HL-60/S4 treated with retinoic acid at 250 ng/mL for 4 days and 3 days (cell line): ENCODE results near the gene GLOD4.
"Not testable (repeated sequence)": the region's sequence is repeated elsewhere in the genome, so short reads cannot be mapped to it uniquely, and the experiment has no call there.

ENCODE experiments used
- in situ Hi-C: fragments of 300-500 bp; cut with MboI; formaldehyde crosslinking; loops from 2 replicates; pipeline ENCODE4 v1.7.0; 2022; ENCODE audit warnings: low sequenced_read_pairs

The GLOD4 gene, protein sequence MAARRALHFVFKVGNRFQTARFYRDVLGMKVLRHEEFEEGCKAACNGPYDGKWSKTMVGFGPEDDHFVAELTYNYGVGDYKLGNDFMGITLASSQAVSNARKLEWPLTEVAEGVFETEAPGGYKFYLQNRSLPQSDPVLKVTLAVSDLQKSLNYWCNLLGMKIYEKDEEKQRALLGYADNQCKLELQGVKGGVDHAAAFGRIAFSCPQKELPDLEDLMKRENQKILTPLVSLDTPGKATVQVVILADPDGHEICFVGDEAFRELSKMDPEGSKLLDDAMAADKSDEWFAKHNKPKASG

DNA sequence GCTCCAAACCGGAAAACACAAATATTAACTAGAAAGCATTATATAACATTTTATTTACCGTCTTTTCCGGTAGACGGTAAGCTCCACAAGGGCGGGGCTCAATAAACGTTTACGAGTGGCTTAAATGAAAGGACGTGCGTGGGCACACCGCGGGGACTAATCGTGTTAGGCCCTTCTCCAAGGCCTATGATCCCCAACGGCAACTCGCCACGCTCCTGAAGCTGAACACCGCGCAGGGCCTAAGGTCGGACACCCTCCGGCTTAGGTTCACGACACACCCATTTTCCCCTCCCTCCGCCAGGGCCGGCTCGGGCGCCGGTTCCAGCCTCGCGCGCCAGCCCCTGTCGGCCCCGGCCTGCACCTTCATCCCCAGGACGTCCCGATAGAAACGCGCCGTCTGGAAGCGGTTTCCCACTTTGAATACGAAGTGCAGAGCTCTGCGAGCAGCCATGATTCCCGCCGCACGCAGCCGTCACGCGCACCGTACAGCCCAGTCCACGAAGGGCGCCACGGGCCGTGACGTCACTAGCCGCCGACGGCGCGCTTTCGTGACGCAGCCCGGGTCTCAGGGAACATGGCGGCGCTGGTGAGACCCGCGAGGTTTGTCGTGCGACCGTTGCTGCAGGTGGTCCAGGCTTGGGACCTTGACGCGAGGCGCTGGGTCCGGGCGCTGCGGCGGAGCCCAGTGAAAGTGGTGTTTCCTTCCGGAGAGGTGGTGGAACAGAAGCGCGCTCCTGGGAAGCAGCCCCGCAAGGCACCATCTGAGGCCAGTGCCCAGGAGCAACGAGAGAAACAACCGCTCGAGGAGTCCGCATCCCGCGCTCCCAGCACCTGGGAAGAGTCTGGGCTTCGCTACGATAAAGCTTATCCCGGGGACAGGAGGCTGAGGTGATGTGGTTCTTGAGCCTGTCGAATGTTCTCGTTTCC is at the start of gene GLOD4, which contains the start of gene MRM3:
Gene GLOD4 (minus strand): TSS at position 476 of the 927 bp plus-strand sequence. CDS start 25 bp downstream, at position 451.
Gene MRM3 (plus strand): TSS at position 549 of the 927 bp plus-strand sequence. CDS start 26 bp downstream, at position 575.
- in situ Hi-C loops: no loop called here

DNA sequence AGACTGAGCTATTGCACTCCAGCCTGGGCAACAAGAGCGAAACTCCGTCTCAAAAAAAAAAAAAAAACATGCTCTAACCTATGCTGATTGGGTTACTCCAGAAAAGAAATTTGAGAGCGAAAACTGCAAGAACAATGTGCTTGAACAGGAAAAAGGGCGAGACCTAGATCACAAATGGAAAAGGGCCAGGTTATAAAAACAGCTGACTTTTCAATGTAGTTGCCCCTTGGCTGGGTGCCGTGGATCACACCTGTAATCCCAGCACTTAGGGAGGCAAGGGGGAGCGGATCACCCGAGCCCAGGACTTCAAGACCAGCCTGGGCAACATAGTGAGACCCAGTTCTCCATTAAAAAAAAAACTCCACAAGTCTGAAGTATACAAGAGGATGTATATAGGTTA is 48.9 kb upstream of the GLOD4 start:
- in situ Hi-C loops: no loop called here

DNA sequence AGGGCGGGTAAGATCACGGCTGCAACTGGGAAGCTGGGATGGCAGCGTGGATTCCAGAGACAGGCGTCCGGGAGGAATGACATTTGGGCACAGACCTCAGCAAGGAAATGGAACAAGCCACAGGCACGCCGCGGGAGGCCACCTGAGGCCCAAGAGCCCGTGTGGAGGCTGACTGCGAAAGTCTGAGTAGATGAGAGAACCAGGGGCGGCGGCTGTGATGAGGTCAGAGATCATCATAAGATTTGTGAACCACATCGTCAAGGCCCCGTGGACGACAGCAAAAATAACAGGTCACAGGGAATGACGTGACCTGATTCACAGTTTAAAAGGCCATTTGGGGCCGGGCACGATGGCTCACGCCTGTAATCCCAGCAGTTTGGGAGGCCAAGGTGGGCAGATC is 48.3 kb upstream of the GLOD4 start:
- in situ Hi-C loops: no loop called here

DNA sequence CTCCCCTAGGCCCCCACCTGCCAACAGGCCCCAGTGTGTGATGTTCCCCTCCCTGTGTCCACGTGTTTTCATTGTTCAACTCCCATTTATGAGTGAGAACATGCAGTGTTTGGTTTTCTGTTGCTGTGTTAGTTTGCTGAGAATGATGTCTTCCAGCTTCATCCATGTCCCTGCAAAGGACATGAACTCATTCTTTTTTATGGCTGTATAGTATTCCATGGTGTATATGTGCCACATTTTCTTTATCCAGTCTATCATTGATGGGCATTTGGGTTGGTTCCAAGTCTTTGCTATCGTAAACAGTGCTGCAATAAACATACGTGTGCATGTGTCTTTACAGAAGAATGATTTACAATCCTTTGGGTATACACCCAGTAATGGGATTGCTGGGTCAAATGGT is 47.5 kb upstream of the GLOD4 start:
- in situ Hi-C loops: not testable (repeated sequence)

DNA sequence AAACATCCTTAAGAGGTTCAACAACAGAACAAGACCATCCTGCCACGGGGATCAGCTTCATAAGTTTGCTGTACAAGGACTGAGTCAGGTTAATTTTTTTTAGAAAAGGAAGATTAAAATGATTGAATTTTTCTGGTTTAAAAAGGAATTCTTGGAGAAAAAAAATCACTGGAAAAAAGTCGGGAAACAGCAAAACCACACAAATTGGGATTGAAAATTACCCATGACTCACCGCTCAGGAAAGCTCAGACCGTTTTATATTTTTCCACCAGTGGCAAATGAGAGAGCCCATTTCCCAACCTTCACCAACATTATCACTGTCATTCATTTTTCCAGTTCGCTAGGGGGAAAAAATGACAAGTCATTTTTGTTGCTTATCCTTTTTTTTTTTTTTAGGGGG is 46.7 kb upstream of the GLOD4 start:
- in situ Hi-C loops: no loop called here

DNA sequence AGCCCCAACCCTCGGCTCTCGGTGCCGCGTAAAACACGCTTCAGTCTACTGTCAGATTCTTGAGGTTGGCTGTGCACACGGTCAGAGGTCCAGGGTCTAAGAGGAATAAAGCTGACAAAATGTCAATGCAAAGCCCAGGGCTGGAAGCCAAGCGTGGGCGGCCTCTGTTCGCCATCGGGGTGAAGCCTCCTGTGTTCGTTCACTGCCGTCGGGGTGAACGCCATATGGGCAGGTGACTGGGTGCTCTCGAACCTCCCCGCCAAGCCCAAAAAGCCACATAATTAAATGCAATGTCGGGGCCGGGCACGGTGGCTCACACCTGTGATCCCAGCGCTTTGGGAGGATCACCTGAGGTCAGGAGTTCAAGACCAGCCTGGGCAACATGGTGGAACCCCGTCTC is 44.7 kb upstream of the GLOD4 start:
- in situ Hi-C loops: no loop called here

DNA sequence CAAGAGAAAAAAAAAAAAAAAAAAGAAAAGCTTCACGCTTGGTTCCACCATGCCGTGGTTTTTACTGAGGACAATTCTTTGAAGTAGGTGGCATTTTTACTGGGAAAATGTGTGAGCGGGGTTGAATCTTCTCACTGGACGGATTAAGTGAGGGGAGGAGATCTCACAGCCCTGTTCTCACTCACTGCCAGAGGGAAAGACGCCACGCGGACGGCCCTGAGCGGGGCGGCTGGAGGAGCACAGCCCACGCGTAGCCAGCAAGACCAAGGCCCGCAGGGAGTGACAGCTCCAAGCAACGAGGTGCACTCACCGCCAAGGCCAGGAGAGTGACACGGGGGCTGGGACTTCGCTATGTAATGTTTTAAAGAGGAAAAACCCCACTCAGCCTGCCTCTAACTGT is 43.1 kb upstream of the GLOD4 start:
- in situ Hi-C loops: no loop called here

DNA sequence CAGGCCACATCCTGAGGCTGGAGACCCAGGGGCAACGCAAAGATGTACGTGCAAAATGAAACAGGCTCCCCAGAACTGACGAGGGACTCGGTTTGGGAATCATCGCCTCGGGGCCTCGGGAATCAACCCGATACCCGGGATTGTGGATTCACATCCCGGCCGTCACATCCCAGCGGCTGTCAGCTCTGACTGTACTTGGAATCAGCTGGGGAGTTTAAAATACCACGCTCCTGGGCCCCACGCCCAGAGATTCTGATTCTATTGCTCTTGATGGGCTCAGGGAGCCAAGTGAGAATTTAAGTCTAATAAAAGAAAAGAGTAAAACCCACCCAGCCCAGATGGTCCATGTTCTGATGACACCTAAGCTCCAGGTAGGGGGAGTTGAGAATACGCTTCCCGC is 42.3 kb upstream of the GLOD4 start:
- in situ Hi-C loops: no loop called here

DNA sequence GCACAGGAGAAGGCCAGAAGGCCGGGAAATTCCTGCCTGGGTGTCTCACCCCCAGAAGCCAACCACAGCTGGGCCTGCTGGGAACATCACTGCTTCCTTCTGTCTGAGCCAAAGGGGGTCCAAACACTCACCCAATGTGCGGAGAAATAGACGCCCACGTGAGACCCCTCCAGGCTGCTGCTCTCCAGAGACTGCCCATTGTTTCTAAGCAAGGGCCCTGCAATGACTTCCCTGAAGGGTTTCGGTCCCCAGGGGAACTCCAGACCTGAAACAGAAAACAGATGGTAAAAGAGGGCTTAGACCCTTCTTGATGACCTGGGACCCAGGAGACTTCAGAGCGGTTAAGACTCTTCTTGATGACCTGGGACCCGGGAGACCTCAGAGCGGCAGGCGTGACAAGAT is 41.4 kb upstream of the GLOD4 start:
- in situ Hi-C loops: no loop called here

DNA sequence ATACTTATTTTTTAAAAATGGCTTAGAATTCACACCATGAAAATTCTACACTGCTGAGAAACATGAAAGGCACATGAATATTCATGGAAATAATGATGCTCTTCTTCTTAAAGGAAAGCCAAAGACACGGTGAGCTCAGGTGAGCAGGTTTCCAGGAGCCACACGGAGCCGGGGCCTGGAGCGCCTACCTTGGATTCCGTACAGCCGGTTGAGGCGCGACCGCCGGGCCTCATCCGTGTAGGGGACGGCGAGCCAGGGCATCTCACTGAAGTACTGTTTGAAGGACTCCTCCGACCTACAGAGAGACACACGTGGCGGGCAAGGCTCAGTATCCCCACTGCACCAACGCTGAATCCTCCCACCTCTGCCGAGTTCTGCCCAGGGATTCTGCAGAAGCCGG is 37.2 kb upstream of the GLOD4 start:
- in situ Hi-C loops: no loop called here

DNA sequence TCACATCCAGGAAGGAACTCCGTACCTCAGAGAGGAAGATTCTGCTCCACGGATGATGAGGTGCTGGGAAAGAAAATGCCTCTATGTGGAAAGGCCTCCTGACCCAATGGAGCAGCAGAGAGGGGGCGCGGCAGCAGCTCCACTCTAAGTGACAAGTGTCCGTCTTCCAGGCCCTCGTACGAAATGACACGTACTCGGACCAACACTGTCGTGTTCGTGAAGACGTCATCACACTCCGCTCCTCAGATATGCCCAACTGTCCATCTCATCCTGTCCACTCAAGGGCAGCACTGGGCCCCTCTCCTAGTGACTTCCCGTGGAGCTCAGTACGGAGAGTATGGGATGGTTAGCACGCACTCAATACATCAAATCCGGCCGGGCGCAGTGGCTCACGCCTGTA is 32.3 kb upstream of the GLOD4 start:
- in situ Hi-C loops: no loop called here

DNA sequence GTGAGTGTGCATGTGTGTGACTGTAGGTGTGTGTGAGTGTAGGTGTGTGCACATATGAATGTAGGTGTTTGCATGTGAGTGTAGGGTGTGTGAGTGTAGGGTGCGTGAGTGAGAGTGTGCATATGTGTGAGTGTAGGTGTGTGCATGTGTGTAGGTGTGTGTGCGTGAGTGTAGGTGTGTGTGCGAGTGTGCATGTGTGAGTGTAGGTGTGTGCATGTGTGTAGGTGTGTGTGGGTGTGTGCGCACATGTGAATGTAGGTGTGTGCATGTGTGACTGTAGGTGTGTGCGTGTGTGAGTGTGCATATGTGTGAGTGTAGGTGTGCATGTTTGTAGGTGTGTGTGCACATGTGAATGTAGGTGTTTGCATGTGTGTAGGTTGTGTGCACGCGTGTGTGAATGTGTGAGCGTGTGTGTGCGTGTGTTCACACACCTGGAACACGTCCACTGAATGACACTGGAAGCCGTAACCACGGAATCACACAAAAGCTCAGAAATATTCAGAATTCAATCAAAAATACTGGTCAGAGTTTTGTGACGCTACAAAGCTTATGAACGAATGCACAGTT is 30.6 kb upstream of the GLOD4 start:
- in situ Hi-C loops: no loop called here

DNA sequence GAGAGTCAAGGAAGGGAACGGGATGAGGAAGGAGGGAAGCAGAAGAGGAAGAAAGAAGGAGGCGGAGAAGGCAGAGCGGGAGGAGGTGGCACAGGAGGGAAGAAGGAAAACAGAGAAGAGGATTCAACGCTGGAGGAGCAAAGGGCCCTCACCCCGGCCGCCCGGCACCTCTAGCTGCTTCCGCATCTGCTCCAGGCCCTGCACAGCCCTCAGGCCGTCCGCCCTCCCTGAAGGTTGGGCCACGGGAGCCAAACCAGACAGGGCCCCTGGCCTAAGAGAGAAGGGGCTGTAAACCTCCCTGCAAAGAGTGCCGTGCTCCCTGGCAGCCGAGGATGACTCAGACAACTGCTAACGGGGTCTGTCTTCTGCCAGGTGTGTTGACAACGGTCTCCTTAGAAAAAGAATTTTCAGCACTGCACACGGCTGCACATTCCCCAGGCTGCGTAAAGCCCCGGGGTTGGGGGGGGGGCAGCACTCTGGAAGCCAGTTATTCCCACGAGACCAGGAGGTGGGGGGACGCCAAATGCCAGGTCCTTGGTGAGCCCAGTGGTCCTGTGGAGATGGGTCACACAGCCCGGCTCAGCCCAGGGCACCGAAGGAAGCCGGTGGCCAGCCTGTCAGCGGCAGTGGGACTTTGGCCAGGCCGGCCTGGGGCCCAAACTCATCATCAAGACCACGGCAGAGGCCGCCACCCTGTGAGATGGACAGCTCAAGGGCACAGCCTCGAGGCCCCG is 29.1 kb upstream of the GLOD4 start:
- in situ Hi-C loops: no loop called here

DNA sequence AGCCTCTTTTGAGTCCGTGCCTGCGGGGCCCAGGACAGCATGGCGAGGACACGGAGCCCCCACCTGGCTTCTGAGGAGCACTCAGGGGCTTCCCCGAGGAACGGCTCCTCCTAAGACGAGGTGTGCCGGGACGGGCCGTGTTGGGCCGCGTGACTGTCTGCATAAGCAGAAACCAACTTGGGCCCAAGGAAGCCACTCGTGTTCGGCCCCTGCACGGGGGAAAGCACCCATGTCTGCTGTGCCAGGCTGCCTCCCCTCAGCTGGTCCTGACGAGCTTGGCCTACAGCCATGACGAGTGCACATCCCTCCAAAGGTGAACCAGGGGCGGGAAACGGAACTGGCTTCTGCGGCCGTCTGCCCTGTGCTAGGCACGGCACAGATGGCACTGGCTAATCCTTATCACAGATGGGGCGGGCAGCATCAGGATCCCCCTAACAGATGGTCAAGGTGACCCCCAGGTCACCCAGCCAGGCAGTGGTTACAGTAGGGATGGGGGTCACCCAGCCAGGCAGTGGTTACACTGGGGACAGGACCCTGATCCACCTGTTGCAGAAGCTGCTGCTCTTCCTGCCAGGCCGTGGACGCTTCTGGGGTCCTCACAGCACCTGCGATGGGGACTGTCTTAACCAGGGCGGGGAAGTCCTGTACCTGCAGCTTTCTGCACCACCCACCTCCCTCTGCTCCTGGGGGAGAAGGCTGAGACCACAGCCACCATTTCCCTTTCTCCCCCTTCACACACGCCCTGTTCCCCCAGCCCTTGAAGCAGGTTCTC is 25.6 kb upstream of the GLOD4 start:
- in situ Hi-C loops: no loop called here

DNA sequence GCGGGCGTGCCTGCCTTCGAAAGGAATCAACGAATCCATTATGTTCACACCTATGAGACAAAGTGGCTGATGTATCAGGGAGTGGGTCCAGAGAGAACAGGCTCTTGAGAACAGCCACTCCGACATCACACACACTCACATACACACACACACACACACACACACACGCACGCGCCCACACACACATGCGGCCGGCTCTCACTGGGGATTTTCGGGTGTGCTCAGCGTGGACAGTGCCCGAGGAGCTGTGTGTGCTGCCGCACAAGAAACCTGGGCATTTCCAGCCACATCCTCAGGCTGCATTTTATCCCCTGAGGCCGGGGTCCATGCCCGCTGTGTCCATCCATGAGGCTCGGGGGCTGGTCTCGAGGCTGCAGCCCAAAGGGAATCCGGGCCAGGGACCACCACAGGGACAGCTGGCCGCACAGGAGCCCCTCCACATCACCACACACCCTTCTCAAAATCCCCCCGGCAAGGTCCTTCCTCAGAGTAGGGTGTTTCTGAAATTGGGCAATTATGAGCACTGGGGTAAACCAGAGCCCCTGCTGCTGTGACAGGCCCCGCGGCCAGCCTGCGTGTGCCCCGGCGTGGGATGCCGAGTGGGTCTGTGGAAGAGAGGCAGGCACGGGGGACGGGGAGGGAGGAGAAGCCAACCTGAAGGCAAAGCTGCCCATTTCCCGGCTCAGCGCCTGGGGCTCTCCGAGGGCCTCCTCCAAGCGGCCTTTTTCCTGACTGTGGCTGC is 24.9 kb upstream of the GLOD4 start:
- in situ Hi-C loops: no loop called here

DNA sequence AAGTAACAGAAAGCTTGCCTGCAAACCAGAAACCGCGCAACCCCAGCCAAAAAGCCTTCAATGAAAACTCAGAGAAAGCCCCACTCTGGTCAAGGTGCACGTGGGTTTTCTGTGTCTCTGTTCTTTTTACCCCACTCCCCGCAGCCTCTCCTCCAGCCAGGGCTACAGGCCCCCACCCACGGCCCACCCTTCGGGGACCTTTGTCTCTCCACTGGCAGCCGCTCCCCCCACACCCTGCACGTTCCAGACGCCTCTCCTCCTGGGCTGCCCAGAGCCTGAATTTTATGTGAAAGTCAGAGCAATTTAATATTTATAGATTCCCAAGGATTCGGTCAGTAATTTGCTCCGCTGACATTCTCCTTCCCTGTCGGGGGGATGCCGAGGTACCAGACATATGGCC is 24.3 kb upstream of the GLOD4 start:
- in situ Hi-C loops: no loop called here

DNA sequence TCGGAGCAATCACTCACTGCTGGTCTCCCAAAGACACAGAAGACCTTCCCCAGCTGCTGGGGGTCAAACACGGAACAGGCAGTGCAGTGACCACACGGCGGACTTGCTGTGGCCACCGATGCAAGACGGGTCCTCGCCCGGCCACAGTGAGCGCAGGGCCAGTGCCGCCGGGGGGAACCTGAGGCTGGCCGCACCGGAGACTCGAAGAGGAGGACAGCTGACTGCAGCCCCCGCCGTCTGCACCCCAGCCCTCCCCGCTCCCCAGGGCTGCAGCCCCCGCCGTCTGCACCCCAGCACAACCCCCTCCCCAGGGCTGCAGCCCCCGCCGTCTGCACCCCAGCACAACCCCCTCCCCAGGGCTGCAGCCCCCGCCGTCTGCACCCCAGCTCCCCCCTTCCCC is 23.8 kb upstream of the GLOD4 start:
- in situ Hi-C loops: not testable (repeated sequence)

DNA sequence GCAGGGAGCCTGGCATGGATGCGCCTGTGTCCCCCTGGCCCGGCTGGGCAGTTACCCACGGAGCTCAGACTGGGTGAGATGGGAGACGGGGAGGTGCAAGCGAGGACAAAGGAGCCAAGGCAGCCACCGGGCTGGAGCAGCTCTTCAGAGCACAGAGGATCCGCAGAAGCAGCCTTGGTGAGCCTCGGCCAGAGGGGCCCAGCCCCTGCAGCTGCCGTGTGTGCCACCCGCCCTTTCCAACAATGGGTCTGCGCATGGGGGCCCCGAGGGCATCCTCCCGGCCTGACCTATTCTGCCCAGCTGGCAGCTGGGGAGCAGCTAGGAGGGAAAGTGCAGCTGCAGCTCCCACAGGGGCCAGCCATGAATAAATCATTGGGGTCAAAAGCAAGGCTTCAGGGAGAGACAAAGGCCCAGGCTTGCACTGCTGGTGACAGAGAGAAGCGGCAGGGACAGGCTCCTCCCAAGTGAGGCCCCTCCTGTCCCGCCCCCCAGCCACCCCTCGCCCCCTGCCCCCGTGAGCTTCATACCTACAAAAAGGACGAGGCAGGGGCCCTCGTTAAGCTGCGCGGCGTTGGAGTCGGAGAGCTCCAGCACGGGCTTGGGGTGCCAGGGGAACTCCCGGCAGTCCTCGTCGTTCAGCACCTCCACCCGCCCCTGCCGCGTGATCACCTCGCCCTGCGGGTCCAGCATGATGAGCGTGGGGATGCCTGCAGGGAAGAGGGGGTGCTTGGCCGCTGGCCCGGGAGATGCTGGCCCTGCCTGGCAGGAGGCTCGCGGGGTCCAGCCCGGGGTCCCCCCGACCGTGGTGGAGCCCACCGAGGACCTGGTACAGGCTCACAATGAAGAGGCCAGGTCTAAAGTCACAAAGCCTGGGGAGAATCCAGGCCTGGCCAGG is 22.7 kb upstream of the GLOD4 start:
- in situ Hi-C loops: no loop called here
